K562 (cell line): ENCODE results near the gene SHROOM3. TPM values are rescaled to one million over a fixed set of nuclear protein-coding genes. Genes with fewer than 3 reads are reported as not detected.

Experiments used
- ATAC-seq: fragments of 200-7000 bp; cut with Tn5 transposase; 3 replicates; pipeline ENCODE4 v1.9.1; 2020; ENCODE audit warnings: moderate library complexity
- BruUV-seq: library from RNA; stranded (reverse); fragments of 400-500 nt; replicated peaks from 2 replicates; lab custom pipeline; 2021; lab: Mats Ljungman, UMichigan
- CTCF ChIA-PET: fragments of 300-600 bp; formaldehyde crosslinking; extraction: SDS; loops from one replicate; lab custom pipeline; 2021; ENCODE audit warnings: low intra/inter-chr PET ratio; lab: Yijun Ruan, JAX
- POLR2A ChIA-PET: fragments of 300-600, 350-650 bp; sonication (Branson Sonifier 250); formaldehyde crosslinking; extraction: SDS; loops from one replicate; lab custom pipeline; 2021; ENCODE audit warnings: antibody characterized with exemption, inconsistent platforms; lab: Yijun Ruan, JAX
- DNase-seq, 4 experiments: peaks; one replicate each; pipeline versions ENCODE4 v3.0.0 to v3.0.0-alpha.2; 2011 to 2018; ENCODE audit warnings: low spot score in 3 of 4, mixed read lengths in 3 of 4; ENCODE audit errors: extremely low read depth in 1 of 4
- FAIRE-seq: peaks from 2 replicates; lab custom pipeline; 2011; peaks lifted over from hg19 to GRCh38; lab: Jason Lieb, UNC
- H2AFZ ChIP-seq: 2 replicates; pipeline ENCODE4 v1.6.0; 2011; ENCODE audit warnings: low read depth, low read length, control low read depth, inconsistent platforms
- H3K27ac ChIP-seq: fragments of 200-600 bp; 3 replicates; pipeline ENCODE4 v1.8.0; 2011; ENCODE audit warnings: low read depth, mild to moderate bottlenecking, control low read depth, inconsistent platforms, low read length, moderate library complexity, mixed read lengths; ENCODE audit errors: extremely low read depth
- H3K27me3 ChIP-seq, 2 experiments: fragments of 300-600 bp in 1 of 2; 2 replicates in 1 of 2; 3 replicates in 1 of 2; pipeline versions ENCODE4 v1.6.0 to v1.8.0; 2011; ENCODE audit warnings: inconsistent platforms in 2 of 2, low read length in 2 of 2, mild to moderate bottlenecking in 1 of 2, mixed read lengths in 1 of 2, moderate library complexity in 1 of 2; ENCODE audit not compliant: control insufficient read depth in 2 of 2, insufficient read depth in 2 of 2
- H3K36me3 ChIP-seq: fragments of 300-600 bp; 3 replicates; pipeline ENCODE4 v1.8.0; 2011; ENCODE audit warnings: mild to moderate bottlenecking, low read length, inconsistent platforms; ENCODE audit not compliant: control insufficient read depth, insufficient read depth
- H3K4me1 ChIP-seq, 2 experiments: fragments of 200-600 bp in 1 of 2; replicated peaks in 1 of 2; 2 replicates in 1 of 2; 3 replicates in 1 of 2; pipeline versions ENCODE4 v1.5.1 to v1.8.0; 2011; ENCODE audit warnings: inconsistent platforms in 2 of 2, low read length in 2 of 2, mild to moderate bottlenecking in 1 of 2, mixed read lengths in 1 of 2, moderate library complexity in 1 of 2; ENCODE audit not compliant: control insufficient read depth in 2 of 2, insufficient read depth in 2 of 2
- H3K4me2 ChIP-seq: 2 replicates; pipeline ENCODE4 v1.6.1; 2011; ENCODE audit warnings: low read length, control low read depth, inconsistent platforms, mixed read lengths; ENCODE audit not compliant: insufficient read depth
- H3K4me3 ChIP-seq: fragments of 200-600 bp; sonication (generic), shearing (Covaris generic); 2 replicates; pipeline ENCODE4 v1.5.1; 2016; ENCODE audit warnings: control low read depth, inconsistent platforms
- H3K79me2 ChIP-seq: fragments of 200-600 bp; 3 replicates; pipeline ENCODE4 v1.8.0; 2011; ENCODE audit warnings: low read length, inconsistent platforms; ENCODE audit not compliant: control insufficient read depth, insufficient read depth
- H3K9ac ChIP-seq, 2 experiments: 2 replicates each; pipeline versions ENCODE4 v1.6.0 to v1.6.1; 2011; ENCODE audit warnings: low read depth in 2 of 2, low read length in 2 of 2, control low read depth in 1 of 2, inconsistent platforms in 1 of 2, mild to moderate bottlenecking in 1 of 2, mixed read lengths in 1 of 2; ENCODE audit not compliant: insufficient read depth in 1 of 2
- H3K9me1 ChIP-seq: one replicate; pipeline ENCODE4 v1.6.0; 2011; ENCODE audit warnings: inconsistent platforms, mild to moderate bottlenecking, low read length, moderate library complexity; ENCODE audit not compliant: control insufficient read depth, insufficient read depth
- H3K9me3 ChIP-seq: replicated peaks from 2 replicates; pipeline ENCODE4 v1.5.1; 2011; ENCODE audit warnings: low read depth, low read length, inconsistent platforms; ENCODE audit not compliant: control insufficient read depth, insufficient read depth
- H4K20me1 ChIP-seq: replicated peaks from 2 replicates; pipeline ENCODE4 v1.6.1; 2011; ENCODE audit warnings: low read length, inconsistent platforms, mixed read lengths; ENCODE audit not compliant: control insufficient read depth, insufficient read depth
- ARID2 ChIP-seq: fragments of 450-650 bp; IDR thresholded peaks from 2 replicates; pipeline ENCODE4 v1.6.1; 2017; ENCODE audit warnings: antibody characterized with exemption, mild to moderate bottlenecking
- BMI1 ChIP-seq: fragments of 150-350 bp; IDR thresholded peaks from 2 replicates; pipeline ENCODE4 v1.6.1; 2014; ENCODE audit warnings: low read length
- ELF4 ChIP-seq: fragments of 450-650 bp; formaldehyde crosslinking; IDR thresholded peaks from 2 replicates; pipeline ENCODE4 v1.4.0; 2022; ENCODE audit warnings: missing genetic modification characterization
- EZH2 ChIP-seq: IDR thresholded peaks from 2 replicates; pipeline ENCODE4 v1.6.1; 2012; ENCODE audit warnings: low read depth, mild to moderate bottlenecking, inconsistent platforms, low read length, borderline replicate concordance
- HNRNPL ChIP-seq: fragments of 200-400 bp; formaldehyde crosslinking; IDR thresholded peaks from 2 replicates; pipeline ENCODE4 v1.6.1; 2017; ENCODE audit warnings: low read depth, mild to moderate bottlenecking, low read length
- HOXB6 ChIP-seq: fragments of 250-450 bp; sonication (Bioruptor Pico); IDR thresholded peaks from 2 replicates; pipeline ENCODE4 v1.5.1; 2022; ENCODE audit warnings: mild to moderate bottlenecking, borderline replicate concordance
- IRF2 ChIP-seq: sonication (generic); formaldehyde crosslinking; IDR thresholded peaks from 2 replicates; pipeline ENCODE4 v1.8.1; 2022; ENCODE audit warnings: mild to moderate bottlenecking, missing genetic modification reagents
- KDM5B ChIP-seq: fragments of 200-600 bp; sonication (generic); IDR thresholded peaks from 2 replicates; pipeline ENCODE4 v1.6.1; 2012; ENCODE audit warnings: low read depth, mild to moderate bottlenecking, moderate library complexity, low read length, control low read depth, inconsistent platforms; ENCODE audit not compliant: insufficient replicate concordance
- MBD2 ChIP-seq: sonication (generic); IDR thresholded peaks from 2 replicates; pipeline ENCODE4 v1.6.1; 2016; ENCODE audit warnings: low read depth, borderline replicate concordance
- MCM3 ChIP-seq: fragments of 450-650 bp; IDR thresholded peaks from 2 replicates; pipeline ENCODE4 v1.6.1; 2016
- NCOA4 ChIP-seq: fragments of 450-650 bp; IDR thresholded peaks from 2 replicates; pipeline ENCODE4 v1.6.1; 2018; ENCODE audit warnings: mild to moderate bottlenecking; ENCODE audit not compliant: partially characterized antibody
- PHTF2 ChIP-seq: fragments of 250-450 bp; sonication (Bioruptor Pico); IDR thresholded peaks from 2 replicates; pipeline ENCODE4 v1.5.0; 2021; ENCODE audit warnings: mild to moderate bottlenecking
- RHOXF2B ChIP-seq: fragments of 250-450 bp; sonication (Bioruptor Pico); conservative IDR thresholded peaks from 2 replicates; pipeline ENCODE4 v1.5.1; 2021
- SIN3A ChIP-seq, 2 experiments: fragments of 150-350 bp in 1 of 2; IDR thresholded peaks; 2 replicates each; pipeline ENCODE4 v1.6.1; 2011 to 2016; ENCODE audit warnings: borderline replicate concordance in 2 of 2, low read depth in 2 of 2, low read length in 2 of 2, mild to moderate bottlenecking in 2 of 2, moderate library complexity in 2 of 2; ENCODE audit not compliant: control insufficient read depth in 1 of 2
- ZNF140 ChIP-seq: fragments of 250-450 bp; sonication (Bioruptor Pico); IDR thresholded peaks from 2 replicates; pipeline ENCODE4 v1.8.0; 2021; ENCODE audit warnings: moderate library complexity, mild to moderate bottlenecking, inconsistent platforms
- ZNF24 ChIP-seq: fragments of 450-650 bp; IDR thresholded peaks from 2 replicates; pipeline ENCODE4 v1.6.1; 2016
- WGBS: fragments of 100-300 bp; shearing (Covaris generic); methylation state at CpG from one replicate; pipeline ENCODE4 v1.1.6; 2016; ENCODE audit warnings: low coverage, mixed read lengths; ENCODE audit not compliant: insufficient coverage; ENCODE audit errors: missing lambda C conversion rate; 5-methylcytosine and 5-hydroxymethylcytosine counted together
- in situ Hi-C: fragments of 300-500 bp; cut with MboI; formaldehyde crosslinking; loops from 4 replicates; pipeline ENCODE4 v1.15.0; 2018; ENCODE audit warnings: inconsistent platforms, mixed read lengths
- intact Hi-C: fragments of 100-400 bp; cut with micrococcal nuclease; formaldehyde crosslinking; loops from 2 replicates; pipeline ENCODE4 v1.14.2; 2022
- polyA plus RNA-seq, 8 experiments: library from polyadenylated mRNA; depleted of rRNA in 4 of 8; stranded (reverse) in 5 of 8; unstranded in 3 of 8; fragments of >200 nt; fragmentation: Nextera tagmentation in 2 of 8; fragmentation: Illumina TruSeq in 1 of 8; extraction: Ambion mirVana in 2 of 8; extraction: Trizol in 1 of 8; gene quantifications; 2 replicates each; pipeline versions ENCODE4 v1.2.1 to v1.2.3, GENCODE V29; 2011 to 2014; ENCODE audit warnings: inconsistent platforms in 1 of 8, missing spikeins in 1 of 8
- total RNA-seq, 7 experiments: library from RNA; depleted of rRNA in 6 of 7; stranded (reverse); fragments of >200 nt in 6 of 7; fragmentation: Illumina TruSeq in 2 of 7; extraction: Trizol in 2 of 7; gene quantifications; 2 replicates each; pipeline versions ENCODE4 v1.2.1 to v1.2.3, GENCODE V29; 2011 to 2021; ENCODE audit warnings: low replicate concordance in 1 of 7
- TF ChIP-seq, protein P1 (sequence below): fragments of 250-450 bp; sonication (Bioruptor Pico); IDR thresholded peaks from 2 replicates; pipeline ENCODE4 v1.5.0; 2022; ENCODE audit warnings: mild to moderate bottlenecking
- TF ChIP-seq, protein P2 (sequence below): sonication (generic); formaldehyde crosslinking; IDR thresholded peaks from 2 replicates; pipeline ENCODE4 v1.8.0; 2022; ENCODE audit warnings: mild to moderate bottlenecking, missing genetic modification reagents
- TF ChIP-seq, protein P3 (sequence below): fragments of 250-450 bp; sonication (Bioruptor Pico); IDR thresholded peaks from 2 replicates; pipeline ENCODE4 v1.8.0; 2022; ENCODE audit warnings: moderate library complexity, mild to moderate bottlenecking, inconsistent platforms

SHROOM3 gene
- total and polyA plus RNA-seq, 9 of the 15 experiments (the other 6 are each of a cell fraction or from before 2014, with no cell fraction given) = 0.01 to 0.07 TPM; not detected in 7

DNA sequence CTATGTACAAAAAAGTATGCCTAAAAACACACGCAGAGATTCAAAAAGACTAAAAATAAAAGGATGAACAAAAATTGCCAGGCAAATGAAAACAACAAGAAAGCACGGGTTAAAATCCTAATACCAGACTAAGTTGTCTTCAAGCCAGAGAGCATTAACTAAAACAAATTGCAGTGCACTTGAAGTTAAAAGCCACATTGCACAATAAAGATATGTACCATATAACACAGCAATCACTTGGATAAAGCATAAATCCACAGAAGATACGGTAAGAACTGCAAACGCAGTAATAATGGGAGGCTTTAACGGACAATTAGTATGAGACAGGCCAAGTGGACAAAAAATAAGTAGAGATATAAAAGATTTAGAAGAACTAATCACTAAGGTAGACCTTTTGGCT lies 28.9 kb upstream of the SHROOM3 start:
- Histone ChIP-seq H3K4me3 (no peak overlapping the region), H3K4me2 (no peak overlapping the region), H3K27me3 (peaks cover 4 to 5% of the 10 kb centered on the region in 2 experiments; a peak in 1 of 5 replicates), H3K9ac (no peak overlapping the region), H3K79me2 (no peaks in the 10 kb centered on the region), H4K20me1 (no peaks in the 10 kb centered on the region), H3K36me3 (no peaks in the 10 kb centered on the region), H3K27ac (no peak overlapping the region), H2AFZ (no peak overlapping the region), H3K4me1 (no peaks in the 10 kb centered on the region), H3K9me3 (no peaks in the 10 kb centered on the region), H3K9me1 (no peaks in the 10 kb centered on the region)
- DNase-seq = no peak
- no TSS peak for BruUV-seq
- intact Hi-C loops = no loop called here
- FAIRE-seq = no peak
- 8% methylated on average over 5 of the region's 5 CpGs for WGBS
- TF ChIP-seq PHTF2 (CRISPR knock-in tag) = no peak
- no peak for TF ChIP-seq SIN3A (IDR thresholded peaks at IDR 0.05; ENCODE audit: borderline replicate concordance in 2 of 2, control insufficient read depth in 1 of 2, low read depth in 2 of 2, low read length in 2 of 2)
- TF ChIP-seq ARID2 = no peak
- TF ChIP-seq ZNF140 (CRISPR knock-in tag) = no peak
- no peak for TF ChIP-seq EZH2
- TF ChIP-seq ZNF24 = no peak
- no peak for TF ChIP-seq MCM3
- TF ChIP-seq, protein P1, sequence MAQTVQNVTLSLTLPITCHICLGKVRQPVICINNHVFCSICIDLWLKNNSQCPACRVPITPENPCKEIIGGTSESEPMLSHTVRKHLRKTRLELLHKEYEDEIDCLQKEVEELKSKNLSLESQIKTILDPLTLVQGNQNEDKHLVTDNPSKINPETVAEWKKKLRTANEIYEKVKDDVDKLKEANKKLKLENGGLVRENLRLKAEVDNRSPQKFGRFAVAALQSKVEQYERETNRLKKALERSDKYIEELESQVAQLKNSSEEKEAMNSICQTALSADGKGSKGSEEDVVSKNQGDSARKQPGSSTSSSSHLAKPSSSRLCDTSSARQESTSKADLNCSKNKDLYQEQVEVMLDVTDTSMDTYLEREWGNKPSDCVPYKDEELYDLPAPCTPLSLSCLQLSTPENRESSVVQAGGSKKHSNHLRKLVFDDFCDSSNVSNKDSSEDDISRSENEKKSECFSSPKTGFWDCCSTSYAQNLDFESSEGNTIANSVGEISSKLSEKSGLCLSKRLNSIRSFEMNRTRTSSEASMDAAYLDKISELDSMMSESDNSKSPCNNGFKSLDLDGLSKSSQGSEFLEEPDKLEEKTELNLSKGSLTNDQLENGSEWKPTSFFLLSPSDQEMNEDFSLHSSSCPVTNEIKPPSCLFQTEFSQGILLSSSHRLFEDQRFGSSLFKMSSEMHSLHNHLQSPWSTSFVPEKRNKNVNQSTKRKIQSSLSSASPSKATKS = no peak
- TF ChIP-seq, protein P2, sequence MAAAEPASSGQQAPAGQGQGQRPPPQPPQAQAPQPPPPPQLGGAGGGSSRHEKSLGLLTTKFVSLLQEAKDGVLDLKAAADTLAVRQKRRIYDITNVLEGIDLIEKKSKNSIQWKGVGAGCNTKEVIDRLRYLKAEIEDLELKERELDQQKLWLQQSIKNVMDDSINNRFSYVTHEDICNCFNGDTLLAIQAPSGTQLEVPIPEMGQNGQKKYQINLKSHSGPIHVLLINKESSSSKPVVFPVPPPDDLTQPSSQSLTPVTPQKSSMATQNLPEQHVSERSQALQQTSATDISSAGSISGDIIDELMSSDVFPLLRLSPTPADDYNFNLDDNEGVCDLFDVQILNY (CRISPR knock-in tag) = no peak
- TF ChIP-seq HOXB6 = no peak
- TF ChIP-seq BMI1 = no peak
- no peak for TF ChIP-seq NCOA4
- no peak for TF ChIP-seq KDM5B
- TF ChIP-seq HNRNPL = no peak
- no peak for TF ChIP-seq RHOXF2B (CRISPR knock-in tag)
- TF ChIP-seq, protein P3, sequence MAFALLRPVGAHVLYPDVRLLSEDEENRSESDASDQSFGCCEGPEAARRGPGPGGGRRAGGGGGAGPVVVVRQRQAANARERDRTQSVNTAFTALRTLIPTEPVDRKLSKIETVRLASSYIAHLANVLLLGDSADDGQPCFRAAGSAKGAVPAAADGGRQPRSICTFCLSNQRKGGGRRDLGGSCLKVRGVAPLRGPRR (CRISPR knock-in tag) = no peak
- no peak for TF ChIP-seq ELF4 (CRISPR knock-in tag)
- TF ChIP-seq IRF2 = no peak
- no peak for TF ChIP-seq MBD2
- ChIA-PET POLR2A (no interaction called here), CTCF (no interaction called here)
- no peak for ATAC-seq
- in situ Hi-C loops = no loop called here
